RWPE2 (cell line): ENCODE measurements around the gene CSNK1A1L.

Experiments used
- ATAC-seq: fragments of 200-7000 bp; cut with Tn5 transposase; 3 replicates; pipeline ENCODE4 v1.9.1; 2021; ENCODE audit warnings: low read depth
- DNase-seq: peaks from one replicate; pipeline ENCODE4 v3.0.0-alpha.2; 2020; ENCODE audit warnings: low spot score
- H3K27ac ChIP-seq: fragments of 450-650 bp; 2 replicates; pipeline ENCODE4 v1.5.1; 2017; ENCODE audit warnings: mild to moderate bottlenecking; ENCODE audit not compliant: poor library complexity, severe bottlenecking
- H3K27me3 ChIP-seq: fragments of 250-450 bp; sonication (Bioruptor Pico); 2 replicates; pipeline ENCODE4 v1.5.1; 2021; ENCODE audit warnings: mild to moderate bottlenecking, moderate library complexity; ENCODE audit not compliant: insufficient read depth, poor library complexity, severe bottlenecking
- H3K36me3 ChIP-seq: fragments of 250-450 bp; sonication (Bioruptor Pico); 2 replicates; pipeline ENCODE4 v1.5.1; 2020; ENCODE audit warnings: low read depth, mild to moderate bottlenecking, moderate library complexity
- H3K4me1 ChIP-seq: fragments of 250-450 bp; sonication (Bioruptor Pico); 2 replicates; pipeline ENCODE4 v1.5.1; 2021; ENCODE audit warnings: mild to moderate bottlenecking, moderate library complexity; ENCODE audit not compliant: insufficient read depth, poor library complexity, severe bottlenecking
- H3K4me3 ChIP-seq: fragments of 250-450 bp; sonication (Bioruptor Pico); 2 replicates; pipeline ENCODE4 v1.5.1; 2021; ENCODE audit warnings: mild to moderate bottlenecking, moderate library complexity; ENCODE audit not compliant: severe bottlenecking
- H3K9me3 ChIP-seq: fragments of 250-450 bp; sonication (Bioruptor Pico); 2 replicates; pipeline ENCODE4 v1.5.1; 2021; ENCODE audit warnings: mild to moderate bottlenecking, moderate library complexity; ENCODE audit not compliant: severe bottlenecking
- CTCF ChIP-seq: fragments of 450-650 bp; IDR thresholded peaks from one replicate; pipeline ENCODE4 v1.5.1; 2017; ENCODE audit warnings: mild to moderate bottlenecking, moderate library complexity; ENCODE audit not compliant: poor library complexity, severe bottlenecking

The CSNK1A1L gene

GRCh38 chr13:37087486-37087885 is 18.0 kb downstream of the CSNK1A1L start:
- TF ChIP-seq CTCF: no peak
- DNase-seq: no peak
- no peaks in the 10 kb centered on the region for H3K27me3 ChIP-seq

GRCh38 chr13:37085606-37086005 is 19.9 kb downstream of the CSNK1A1L start:
- no peak for ATAC-seq
- Histone ChIP-seq H3K36me3 (no peaks in the 10 kb centered on the region), H3K4me1 (no peaks in the 10 kb centered on the region), H3K27ac (no peak overlapping the region), H3K4me3 (no peak overlapping the region), H3K9me3 (no peaks in the 10 kb centered on the region), H3K27me3 (no peaks in the 10 kb centered on the region)
- no peak for DNase-seq
- TF ChIP-seq CTCF: no peak

More at GRCh38 chr13:37087486-37087885, 18.0 kb downstream of the CSNK1A1L start:
- H3K4me1 ChIP-seq: no peaks in the 10 kb centered on the region
- H3K36me3 ChIP-seq: no peaks in the 10 kb centered on the region
- H3K27ac ChIP-seq: no peak overlapping the region
- H3K4me3 ChIP-seq: no peak overlapping the region
- no peak for ATAC-seq
- H3K9me3 ChIP-seq: no peaks in the 10 kb centered on the region

GRCh38 chr13:37076818-37077217 is 28.6 kb downstream of the CSNK1A1L start:
- Histone ChIP-seq H3K9me3 (no peaks in the 10 kb centered on the region), H3K27me3 (no peaks in the 10 kb centered on the region), H3K27ac (no peak overlapping the region), H3K4me3 (no peak overlapping the region), H3K36me3 (no peaks in the 10 kb centered on the region), H3K4me1 (no peaks in the 10 kb centered on the region)
- TF ChIP-seq CTCF: no peak
- ATAC-seq (no peak), DNase-seq (no peak)

GRCh38 chr13:37075164-37075563 is 30.3 kb downstream of the CSNK1A1L start:
- Histone ChIP-seq H3K4me3 (no peak overlapping the region), H3K36me3 (no peaks in the 10 kb centered on the region), H3K27me3 (no peaks in the 10 kb centered on the region), H3K9me3 (no peaks in the 10 kb centered on the region), H3K27ac (no peak overlapping the region), H3K4me1 (no peaks in the 10 kb centered on the region)
- DNase-seq (no peak), ATAC-seq (no peak)
- no peak for TF ChIP-seq CTCF

- Histone ChIP-seq H3K9me3 (no peaks in the 10 kb centered on the region), H3K36me3 (no peaks in the 10 kb centered on the region), H3K27ac (no peak overlapping the region), H3K4me3 (no peak overlapping the region), H3K27me3 (no peaks in the 10 kb centered on the region), H3K4me1 (no peaks in the 10 kb centered on the region)
- TF ChIP-seq CTCF: peak; percentile 59
- 0 out of 3 replicates have a peak, but pooled peaks have one; percentile 42 for ATAC-seq
- DNase-seq: no peak
These were observed 30.8 kb downstream of the CSNK1A1L start for GRCh38 chr13:37074703-37075102.
